GM12875 (cell line): ENCODE results near the gene DNASE1L3.

Experiments used
- H3K4me3 ChIP-seq: one replicate; pipeline ENCODE4 v1.5.1; 2011; ENCODE audit warnings: low read depth, low read length, control low read depth
- TF ChIP-seq, protein P1 (sequence below): IDR thresholded peaks from 2 replicates; pipeline ENCODE4 v1.5.1; 2011; ENCODE audit warnings: low read depth, mild to moderate bottlenecking, control low read depth, inconsistent platforms, low read length, moderate library complexity, borderline replicate concordance; ENCODE audit not compliant: insufficient read depth

The DNASE1L3 gene

GRCh38 chr3:58217209-58217811, 6.5 kb upstream of the DNASE1L3 start:
- no peak overlapping the region for H3K4me3 ChIP-seq
- TF ChIP-seq, protein P1, sequence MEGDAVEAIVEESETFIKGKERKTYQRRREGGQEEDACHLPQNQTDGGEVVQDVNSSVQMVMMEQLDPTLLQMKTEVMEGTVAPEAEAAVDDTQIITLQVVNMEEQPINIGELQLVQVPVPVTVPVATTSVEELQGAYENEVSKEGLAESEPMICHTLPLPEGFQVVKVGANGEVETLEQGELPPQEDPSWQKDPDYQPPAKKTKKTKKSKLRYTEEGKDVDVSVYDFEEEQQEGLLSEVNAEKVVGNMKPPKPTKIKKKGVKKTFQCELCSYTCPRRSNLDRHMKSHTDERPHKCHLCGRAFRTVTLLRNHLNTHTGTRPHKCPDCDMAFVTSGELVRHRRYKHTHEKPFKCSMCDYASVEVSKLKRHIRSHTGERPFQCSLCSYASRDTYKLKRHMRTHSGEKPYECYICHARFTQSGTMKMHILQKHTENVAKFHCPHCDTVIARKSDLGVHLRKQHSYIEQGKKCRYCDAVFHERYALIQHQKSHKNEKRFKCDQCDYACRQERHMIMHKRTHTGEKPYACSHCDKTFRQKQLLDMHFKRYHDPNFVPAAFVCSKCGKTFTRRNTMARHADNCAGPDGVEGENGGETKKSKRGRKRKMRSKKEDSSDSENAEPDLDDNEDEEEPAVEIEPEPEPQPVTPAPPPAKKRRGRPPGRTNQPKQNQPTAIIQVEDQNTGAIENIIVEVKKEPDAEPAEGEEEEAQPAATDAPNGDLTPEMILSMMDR: peak; percentile 82

DNA sequence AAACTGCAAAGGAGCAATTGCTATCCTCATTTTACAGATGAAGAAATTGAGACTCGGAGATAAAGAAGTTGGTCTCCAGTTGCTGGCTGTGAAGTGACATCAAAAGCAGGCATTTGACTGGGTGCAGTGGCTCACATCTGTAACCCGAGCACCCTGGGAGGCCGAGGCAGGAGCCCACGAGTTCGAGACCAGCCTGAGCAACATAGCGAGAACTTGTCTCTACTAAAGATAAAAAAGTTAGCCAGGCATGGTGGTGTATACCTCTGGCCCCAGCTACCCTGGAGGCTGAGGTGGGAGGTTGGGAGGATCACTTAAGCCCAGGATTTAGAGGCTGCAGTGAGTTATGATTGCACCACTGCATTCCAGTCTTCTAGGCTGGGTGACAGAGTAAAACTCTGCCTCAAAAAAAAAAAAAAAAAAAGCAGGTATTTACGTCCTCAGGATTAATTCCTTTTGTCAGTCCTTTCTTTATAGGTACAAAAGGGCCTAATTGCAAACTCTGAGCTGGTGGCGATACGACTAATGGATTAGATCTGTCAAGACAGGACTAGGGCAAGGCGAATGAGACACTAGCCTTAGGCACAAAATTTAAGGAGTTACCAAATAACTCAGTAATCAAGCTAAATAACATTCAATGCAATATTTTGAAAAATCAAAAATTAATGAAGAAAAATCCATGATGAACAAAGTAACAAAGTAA, 5.9 kb upstream of the DNASE1L3 start:
- TF ChIP-seq, protein P1: no peak
- no peak overlapping the region for H3K4me3 ChIP-seq

- no peak overlapping the region for H3K4me3 ChIP-seq
- TF ChIP-seq, protein P1: no peak
These were observed 4.7 kb upstream of the DNASE1L3 start for GRCh38 chr3:58215317-58216025.

DNA sequence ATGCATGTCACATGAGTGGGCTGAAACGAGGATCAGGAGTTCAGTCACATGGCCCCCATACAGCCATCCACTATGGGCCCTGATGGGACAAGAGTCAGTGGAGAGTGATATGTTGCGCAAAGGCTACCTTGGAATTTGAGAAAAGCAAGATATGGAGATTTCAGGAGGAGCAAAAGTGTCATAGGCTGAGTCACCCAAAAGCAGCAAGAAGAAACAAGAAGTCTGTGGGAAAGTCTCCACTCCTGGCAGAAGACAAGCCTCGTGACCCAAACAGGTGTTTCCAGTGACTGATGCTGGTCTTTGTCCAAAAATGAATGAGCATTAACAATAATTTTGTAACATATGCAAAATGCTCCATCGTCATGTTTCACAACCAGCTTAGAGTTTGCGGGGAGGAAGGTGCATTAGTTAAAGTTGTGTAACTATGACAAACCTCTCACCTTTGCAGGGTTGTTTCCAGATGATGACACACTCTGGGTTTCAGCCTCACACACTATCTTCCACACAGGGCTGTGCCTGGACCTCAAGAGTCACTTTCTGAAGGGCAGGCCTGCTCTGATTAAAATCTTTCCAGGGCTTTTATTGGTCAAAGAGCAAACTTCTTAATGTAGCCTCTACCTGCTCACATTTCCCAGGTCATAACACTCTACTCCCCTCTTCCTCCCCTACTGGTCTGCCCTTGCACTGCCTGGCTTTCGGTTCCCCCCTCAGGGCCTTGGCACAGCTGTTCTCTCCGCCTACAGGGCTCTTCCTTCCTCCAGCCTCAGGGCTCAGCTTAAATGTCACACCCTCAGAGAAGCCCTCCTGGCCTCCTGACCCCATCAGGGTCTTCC, 3.9 kb upstream of the DNASE1L3 start:
- TF ChIP-seq, protein P1: peak; percentile 60
- H3K4me3 ChIP-seq: no peak overlapping the region

DNA sequence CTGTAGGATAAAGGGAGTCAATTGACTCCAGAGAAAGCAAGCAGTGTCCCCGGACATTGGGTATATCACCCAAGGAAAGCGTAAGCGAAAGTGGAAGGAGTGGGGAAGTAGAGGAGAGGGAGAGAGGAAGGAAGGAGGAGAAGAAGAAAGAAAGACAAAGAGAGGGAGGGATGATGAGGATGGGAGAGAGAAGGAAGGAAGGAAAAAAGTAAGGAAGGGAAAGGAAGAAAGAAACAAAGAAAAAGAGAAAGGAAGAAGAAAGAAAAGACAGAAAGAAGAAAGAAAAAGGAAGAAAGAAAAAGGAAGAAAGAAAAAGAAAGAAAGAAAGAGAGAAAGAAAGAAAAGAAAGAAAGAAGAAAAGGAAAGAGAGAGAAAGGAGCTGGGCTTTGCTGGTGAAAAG, 839 bp downstream of the DNASE1L3 start:
- TF ChIP-seq, protein P1: no peak
- no peak overlapping the region for H3K4me3 ChIP-seq

GRCh38 chr3:58207954-58208353, 2.8 kb downstream of the DNASE1L3 start:
- H3K4me3 ChIP-seq: no peak overlapping the region
- TF ChIP-seq, protein P1: no peak
